Hair follicle dermal papilla cell (primary cell): ENCODE data around the gene CLPTM1L. TPM values are rescaled to one million over a fixed set of nuclear protein-coding genes. Genes with fewer than 3 reads are reported as not detected.

Experiments used
- small RNA-seq: library from RNA; depleted of rRNA; stranded (forward); fragments of <200 nt; gene quantifications from one replicate; pipeline ENCODE3, GENCODE V24; 2012
- total RNA-seq: library from RNA; depleted of rRNA; stranded (reverse); fragments of >200 nt; gene quantifications from 2 replicates; pipeline ENCODE4 v1.2.3, GENCODE V29; 2012

CLPTM1L gene, protein sequence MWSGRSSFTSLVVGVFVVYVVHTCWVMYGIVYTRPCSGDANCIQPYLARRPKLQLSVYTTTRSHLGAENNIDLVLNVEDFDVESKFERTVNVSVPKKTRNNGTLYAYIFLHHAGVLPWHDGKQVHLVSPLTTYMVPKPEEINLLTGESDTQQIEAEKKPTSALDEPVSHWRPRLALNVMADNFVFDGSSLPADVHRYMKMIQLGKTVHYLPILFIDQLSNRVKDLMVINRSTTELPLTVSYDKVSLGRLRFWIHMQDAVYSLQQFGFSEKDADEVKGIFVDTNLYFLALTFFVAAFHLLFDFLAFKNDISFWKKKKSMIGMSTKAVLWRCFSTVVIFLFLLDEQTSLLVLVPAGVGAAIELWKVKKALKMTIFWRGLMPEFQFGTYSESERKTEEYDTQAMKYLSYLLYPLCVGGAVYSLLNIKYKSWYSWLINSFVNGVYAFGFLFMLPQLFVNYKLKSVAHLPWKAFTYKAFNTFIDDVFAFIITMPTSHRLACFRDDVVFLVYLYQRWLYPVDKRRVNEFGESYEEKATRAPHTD
- total RNA-seq: 106 and 128 TPM in 2 replicates

DNA sequence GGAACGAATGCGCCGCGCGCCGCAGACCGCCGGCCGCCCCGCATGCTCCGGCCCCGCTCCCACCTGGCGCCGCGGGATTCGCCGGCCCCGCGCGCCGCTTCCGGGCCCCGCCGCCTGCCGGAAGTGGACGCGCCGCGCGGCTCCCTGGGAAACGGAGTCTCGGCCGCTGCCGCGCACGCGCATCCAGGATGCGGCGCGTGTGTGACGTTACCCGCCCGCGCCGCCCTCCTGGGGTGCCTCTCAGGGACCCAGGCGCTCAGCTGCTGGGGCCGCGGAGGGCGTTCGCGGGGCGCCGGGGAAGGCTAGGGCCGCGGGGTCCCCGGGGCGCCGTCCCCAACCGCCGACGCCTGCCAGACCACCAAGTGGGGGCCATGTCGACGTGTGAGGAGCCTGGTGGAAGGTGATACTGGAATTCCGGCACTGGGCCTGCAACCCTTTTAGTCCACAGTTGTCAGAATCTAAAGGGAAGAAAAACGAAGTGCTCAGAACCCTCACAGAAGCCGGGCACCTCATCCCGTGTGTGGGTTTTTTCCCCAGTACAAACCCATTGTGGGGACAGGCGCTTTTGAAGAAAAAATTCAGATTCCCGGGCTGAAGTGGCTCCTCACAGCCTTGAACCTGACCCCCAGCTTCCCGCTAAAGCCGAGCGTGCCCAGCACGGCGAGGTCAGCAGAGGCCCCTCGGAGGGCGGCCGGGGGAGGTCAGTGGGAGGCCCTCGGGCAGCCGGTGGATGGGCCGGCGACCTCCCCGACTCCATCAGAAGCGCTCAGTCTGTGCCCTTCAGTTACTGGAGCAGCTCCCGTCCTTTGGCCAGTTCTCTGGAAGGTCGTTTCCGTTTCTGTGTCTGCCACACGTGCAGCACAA lies at the start of gene CLPTM1L:
CLPTM1L (minus strand) TSS at position 125 of the 864 bp plus-strand sequence. CDS start 258 bp downstream, outside the sequence.

DNA sequence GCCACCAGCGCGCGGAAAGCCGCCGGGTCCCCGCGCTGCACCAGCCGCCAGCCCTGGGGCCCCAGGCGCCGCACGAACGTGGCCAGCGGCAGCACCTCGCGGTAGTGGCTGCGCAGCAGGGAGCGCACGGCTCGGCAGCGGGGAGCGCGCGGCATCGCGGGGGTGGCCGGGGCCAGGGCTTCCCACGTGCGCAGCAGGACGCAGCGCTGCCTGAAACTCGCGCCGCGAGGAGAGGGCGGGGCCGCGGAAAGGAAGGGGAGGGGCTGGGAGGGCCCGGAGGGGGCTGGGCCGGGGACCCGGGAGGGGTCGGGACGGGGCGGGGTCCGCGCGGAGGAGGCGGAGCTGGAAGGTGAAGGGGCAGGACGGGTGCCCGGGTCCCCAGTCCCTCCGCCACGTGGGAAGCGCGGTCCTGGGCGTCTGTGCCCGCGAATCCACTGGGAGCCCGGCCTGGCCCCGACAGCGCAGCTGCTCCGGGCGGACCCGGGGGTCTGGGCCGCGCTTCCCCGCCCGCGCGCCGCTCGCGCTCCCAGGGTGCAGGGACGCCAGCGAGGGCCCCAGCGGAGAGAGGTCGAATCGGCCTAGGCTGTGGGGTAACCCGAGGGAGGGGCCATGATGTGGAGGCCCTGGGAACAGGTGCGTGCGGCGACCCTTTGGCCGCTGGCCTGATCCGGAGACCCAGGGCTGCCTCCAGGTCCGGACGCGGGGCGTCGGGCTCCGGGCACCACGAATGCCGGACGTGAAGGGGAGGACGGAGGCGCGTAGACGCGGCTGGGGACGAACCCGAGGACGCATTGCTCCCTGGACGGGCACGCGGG lies 49.9 kb downstream of the CLPTM1L start, which contains the start of gene TERT:
TERT (minus strand) TSS at position 234 of the 815 bp plus-strand sequence; CDS start at position 155, 79 bp downstream.

Small RNAs within 50 kb of the gene (small RNA-seq; reads per million reads assigned to genes)
- gene MIR4457: not detected

Other genes starting within 250 kb of the CLPTM1L start
- 4.0 and 6.2 TPM in 2 replicates for gene SLC12A7, start 233.0 kb downstream of the CLPTM1L start, total RNA-seq
- not detected in 2 replicates for gene SLC6A19, start 143.5 kb downstream of the CLPTM1L start, total RNA-seq
- not detected in 2 replicates for gene SLC6A18, start 119.7 kb downstream of the CLPTM1L start, total RNA-seq
- not detected in 2 replicates for gene TERT, start 50.0 kb downstream of the CLPTM1L start, total RNA-seq
- not detected in 2 replicates for gene SLC6A3, start 100.3 kb upstream of the CLPTM1L start, total RNA-seq
- 36.3 and 39.6 TPM in 2 replicates for gene LPCAT1, start 178.9 kb upstream of the CLPTM1L start, total RNA-seq